ENCODE results near the gene ITFG1. TPM values are rescaled to one million over a fixed set of nuclear protein-coding genes. Genes with fewer than 3 reads are reported as not detected.

ITFG1 gene
- polyA plus RNA-seq, 3 donors: 28.9 to 62.5 (median 35.3) TPM

GRCh38 chr16:47366228-47366627, 94.6 kb downstream of the ITFG1 start:
- Histone ChIP-seq H3K36me3 (replicated peaks in 1 of 2; ENCODE audit: control insufficient read depth in 1 of 2, insufficient read depth in 2 of 2, low read length in 2 of 2) (peaks cover 13 to 42% of the 10 kb centered on the region in 2 donors), H3K4me3 (replicated peaks in 1 of 3; ENCODE audit: low read depth in 2 of 3, low read length in 3 of 3) (no peak overlapping the region), H4K20me1 (ENCODE audit: insufficient read depth, low read length) (no peaks in the 10 kb centered on the region), H3K27me3 (ENCODE audit: control insufficient read depth in 2 of 2, insufficient read depth in 2 of 2, low read length in 2 of 2) (no peaks in the 10 kb centered on the region), H3K4me1 (ENCODE audit: control insufficient read depth in 1 of 2, insufficient read depth in 2 of 2, low read length in 2 of 2) (no peaks in the 10 kb centered on the region), H3K4me2 (replicated peaks; ENCODE audit: extremely low read depth, low read length, poor library complexity, severe bottlenecking) (no peak overlapping the region), H3K79me2 (ENCODE audit: insufficient read depth, low read length) (no peaks in the 10 kb centered on the region), H3K9me3 (replicated peaks in 1 of 2; ENCODE audit: control insufficient read depth in 1 of 2, insufficient read depth in 1 of 2, low read length in 2 of 2) (peaks cover 7 to 9% of the 10 kb centered on the region in 2 donors), H3K9ac (ENCODE audit: insufficient read depth, low read length, poor library complexity, severe bottlenecking) (no peak overlapping the region), H2AFZ (ENCODE audit: insufficient read depth, low read depth, low read length, poor library complexity, severe bottlenecking) (no peak overlapping the region), H3K27ac (ENCODE audit: low read depth in 1 of 2, low read length in 2 of 2) (no peak overlapping the region)
- no CpG with 5 or more reads among the region's 2 CpGs for WGBS (ENCODE audit: insufficient coverage)
- H3K9me3 Mint-ChIP-seq: peaks cover 3 to 10% (median 6%) of the 10 kb centered on the region in 7 donors
- intact Hi-C loops (cut with micrococcal nuclease): no loop called here
- no peaks in the 10 kb centered on the region for H3K27me3 Mint-ChIP-seq (ENCODE audit: low read depth in 3 of 3)
- no peak overlapping the region for H3K27ac Mint-ChIP-seq
- H3K4me3 Mint-ChIP-seq: no peak overlapping the region
- no peak for TF ChIP-seq CTCF (IDR thresholded peaks at IDR 0.05)
- DNase-seq: no peak
- peaks cover 24 to 47% of the 10 kb centered on the region in 2 donors for H3K36me3 Mint-ChIP-seq
- no peaks in the 10 kb centered on the region for H3K4me1 Mint-ChIP-seq

- Histone ChIP-seq H3K27me3 (ENCODE audit: control insufficient read depth in 2 of 2, insufficient read depth in 2 of 2, low read length in 2 of 2) (no peaks in the 10 kb centered on the region), H3K79me2 (ENCODE audit: insufficient read depth, low read length) (no peaks in the 10 kb centered on the region), H3K4me3 (replicated peaks in 1 of 3; ENCODE audit: low read depth in 2 of 3, low read length in 3 of 3) (no peak overlapping the region), H3K36me3 (replicated peaks in 1 of 2; ENCODE audit: control insufficient read depth in 1 of 2, insufficient read depth in 2 of 2, low read length in 2 of 2) (peaks cover 10 to 27% of the 10 kb centered on the region in 2 donors), H3K4me2 (replicated peaks; ENCODE audit: extremely low read depth, low read length, poor library complexity, severe bottlenecking) (no peak overlapping the region), H3K9ac (ENCODE audit: insufficient read depth, low read length, poor library complexity, severe bottlenecking) (no peak overlapping the region), H3K9me3 (replicated peaks in 1 of 2; ENCODE audit: control insufficient read depth in 1 of 2, insufficient read depth in 1 of 2, low read length in 2 of 2) (no peaks in the 10 kb centered on the region), H4K20me1 (ENCODE audit: insufficient read depth, low read length) (no peaks in the 10 kb centered on the region), H3K27ac (ENCODE audit: low read depth in 1 of 2, low read length in 2 of 2) (no peak overlapping the region), H2AFZ (ENCODE audit: insufficient read depth, low read depth, low read length, poor library complexity, severe bottlenecking) (no peak overlapping the region), H3K4me1 (ENCODE audit: control insufficient read depth in 1 of 2, insufficient read depth in 2 of 2, low read length in 2 of 2) (no peaks in the 10 kb centered on the region)
- Mint-ChIP-seq H3K4me3 (no peak overlapping the region), H3K4me1 (no peaks in the 10 kb centered on the region), H3K27ac (no peak overlapping the region), H3K36me3 (peaks cover 16 to 36% of the 10 kb centered on the region in 2 donors), H3K9me3 (no peaks in the 10 kb centered on the region), H3K27me3 (ENCODE audit: low read depth in 3 of 3) (no peaks in the 10 kb centered on the region)
- DNase-seq: no peak
- no peak for TF ChIP-seq CTCF (IDR thresholded peaks at IDR 0.05)
- no CpG with 5 or more reads among the region's 1 CpG for WGBS (ENCODE audit: insufficient coverage)
- intact Hi-C loops (cut with micrococcal nuclease): no loop called here
Measured at GRCh38 chr16:47363761-47364160, 97.1 kb downstream of the ITFG1 start.

Measured in CD14-positive monocyte (primary cell).